K562 (cell line): ENCODE results near the gene MAGI1. TPM values are rescaled to one million over a fixed set of nuclear protein-coding genes. Genes with fewer than 3 reads are reported as not detected.

Experiments
- ATAC-seq: fragments of 200-7000 bp; cut with Tn5 transposase; 3 replicates; pipeline ENCODE4 v1.9.1; 2020; ENCODE audit warnings: moderate library complexity
- BruUV-seq: library from RNA; stranded (reverse); fragments of 400-500 nt; replicated peaks from 2 replicates; lab custom pipeline; 2021; lab: Mats Ljungman, UMichigan
- CTCF ChIA-PET: fragments of 300-600 bp; formaldehyde crosslinking; extraction: SDS; loops from one replicate; lab custom pipeline; 2021; ENCODE audit warnings: low intra/inter-chr PET ratio; lab: Yijun Ruan, JAX
- POLR2A ChIA-PET: fragments of 300-600, 350-650 bp; sonication (Branson Sonifier 250); formaldehyde crosslinking; extraction: SDS; loops from one replicate; lab custom pipeline; 2021; ENCODE audit warnings: antibody characterized with exemption, inconsistent platforms; lab: Yijun Ruan, JAX
- DNase-seq, 4 experiments: peaks; one replicate each; pipeline versions ENCODE4 v3.0.0 to v3.0.0-alpha.2; 2011 to 2018; ENCODE audit warnings: low spot score in 3 of 4, mixed read lengths in 3 of 4; ENCODE audit errors: extremely low read depth in 1 of 4
- FAIRE-seq: peaks from 2 replicates; lab custom pipeline; 2011; peaks lifted over from hg19 to GRCh38; lab: Jason Lieb, UNC
- H2AFZ ChIP-seq: 2 replicates; pipeline ENCODE4 v1.6.0; 2011; ENCODE audit warnings: low read depth, low read length, control low read depth, inconsistent platforms
- H3K27ac ChIP-seq: fragments of 200-600 bp; 3 replicates; pipeline ENCODE4 v1.8.0; 2011; ENCODE audit warnings: low read depth, mild to moderate bottlenecking, control low read depth, inconsistent platforms, low read length, moderate library complexity, mixed read lengths; ENCODE audit errors: extremely low read depth
- H3K27me3 ChIP-seq, 2 experiments: fragments of 300-600 bp in 1 of 2; 2 replicates in 1 of 2; 3 replicates in 1 of 2; pipeline versions ENCODE4 v1.6.0 to v1.8.0; 2011; ENCODE audit warnings: inconsistent platforms in 2 of 2, low read length in 2 of 2, mild to moderate bottlenecking in 1 of 2, mixed read lengths in 1 of 2, moderate library complexity in 1 of 2; ENCODE audit not compliant: control insufficient read depth in 2 of 2, insufficient read depth in 2 of 2
- H3K36me3 ChIP-seq: fragments of 300-600 bp; 3 replicates; pipeline ENCODE4 v1.8.0; 2011; ENCODE audit warnings: mild to moderate bottlenecking, low read length, inconsistent platforms; ENCODE audit not compliant: control insufficient read depth, insufficient read depth
- H3K4me1 ChIP-seq, 2 experiments: fragments of 200-600 bp in 1 of 2; replicated peaks in 1 of 2; 2 replicates in 1 of 2; 3 replicates in 1 of 2; pipeline versions ENCODE4 v1.5.1 to v1.8.0; 2011; ENCODE audit warnings: inconsistent platforms in 2 of 2, low read length in 2 of 2, mild to moderate bottlenecking in 1 of 2, mixed read lengths in 1 of 2, moderate library complexity in 1 of 2; ENCODE audit not compliant: control insufficient read depth in 2 of 2, insufficient read depth in 2 of 2
- H3K4me2 ChIP-seq: 2 replicates; pipeline ENCODE4 v1.6.1; 2011; ENCODE audit warnings: low read length, control low read depth, inconsistent platforms, mixed read lengths; ENCODE audit not compliant: insufficient read depth
- H3K4me3 ChIP-seq: fragments of 200-600 bp; sonication (generic), shearing (Covaris generic); 2 replicates; pipeline ENCODE4 v1.5.1; 2016; ENCODE audit warnings: control low read depth, inconsistent platforms
- H3K79me2 ChIP-seq: fragments of 200-600 bp; 3 replicates; pipeline ENCODE4 v1.8.0; 2011; ENCODE audit warnings: low read length, inconsistent platforms; ENCODE audit not compliant: control insufficient read depth, insufficient read depth
- H3K9ac ChIP-seq, 2 experiments: 2 replicates each; pipeline versions ENCODE4 v1.6.0 to v1.6.1; 2011; ENCODE audit warnings: low read depth in 2 of 2, low read length in 2 of 2, control low read depth in 1 of 2, inconsistent platforms in 1 of 2, mild to moderate bottlenecking in 1 of 2, mixed read lengths in 1 of 2; ENCODE audit not compliant: insufficient read depth in 1 of 2
- H3K9me1 ChIP-seq: one replicate; pipeline ENCODE4 v1.6.0; 2011; ENCODE audit warnings: inconsistent platforms, mild to moderate bottlenecking, low read length, moderate library complexity; ENCODE audit not compliant: control insufficient read depth, insufficient read depth
- H3K9me3 ChIP-seq: replicated peaks from 2 replicates; pipeline ENCODE4 v1.5.1; 2011; ENCODE audit warnings: low read depth, low read length, inconsistent platforms; ENCODE audit not compliant: control insufficient read depth, insufficient read depth
- H4K20me1 ChIP-seq: replicated peaks from 2 replicates; pipeline ENCODE4 v1.6.1; 2011; ENCODE audit warnings: low read length, inconsistent platforms, mixed read lengths; ENCODE audit not compliant: control insufficient read depth, insufficient read depth
- ARID3B ChIP-seq: fragments of 250-450 bp; sonication (Bioruptor Pico); IDR thresholded peaks from 2 replicates; pipeline ENCODE4 v1.4.0; 2020; ENCODE audit warnings: borderline replicate concordance
- BCL6 ChIP-seq: fragments of 250-450 bp; sonication (Bioruptor Pico); IDR thresholded peaks from 2 replicates; pipeline ENCODE4 v1.4.0; 2020
- BRD4 ChIP-seq: fragments of 200-600 bp; sonication (generic); IDR thresholded peaks from 2 replicates; pipeline ENCODE4 v1.6.1; 2017; ENCODE audit warnings: inconsistent platforms
- CBFA2T2 ChIP-seq: fragments of 450-650 bp; conservative IDR thresholded peaks from 2 replicates; pipeline ENCODE4 v1.6.1; 2017; ENCODE audit warnings: mild to moderate bottlenecking
- FOXK2 ChIP-seq, 2 experiments: fragments of 450-650 bp; IDR thresholded peaks in 1 of 2; conservative IDR thresholded peaks in 1 of 2; 2 replicates each; pipeline ENCODE4 v1.6.1; 2016; ENCODE audit warnings: low read depth in 2 of 2, mild to moderate bottlenecking in 1 of 2
- GATAD2A ChIP-seq: fragments of 450-650 bp; IDR thresholded peaks from 2 replicates; pipeline ENCODE4 v1.6.1; 2017
- HMBOX1 ChIP-seq: sonication (generic); IDR thresholded peaks from 2 replicates; pipeline ENCODE4 v1.6.1; 2016
- LEF1 ChIP-seq: fragments of 450-650 bp; IDR thresholded peaks from 2 replicates; pipeline ENCODE4 v1.6.1; 2016; ENCODE audit warnings: mild to moderate bottlenecking
- SRSF7 ChIP-seq: fragments of 200-400 bp; formaldehyde crosslinking; optimal IDR thresholded peaks from 2 replicates; pipeline ENCODE3; 2017; ENCODE audit warnings: mild to moderate bottlenecking, low read depth, low read length
- ZBTB1 ChIP-seq: sonication (generic); formaldehyde crosslinking; IDR thresholded peaks from 2 replicates; pipeline ENCODE4 v1.8.1; 2023; ENCODE audit warnings: missing genetic modification reagents, low read depth, mild to moderate bottlenecking, borderline replicate concordance
- ZBTB17 ChIP-seq: fragments of 450-650 bp; formaldehyde crosslinking; IDR thresholded peaks from 2 replicates; pipeline ENCODE4 v1.4.0; 2020; ENCODE audit warnings: mild to moderate bottlenecking
- WGBS: fragments of 100-300 bp; shearing (Covaris generic); methylation state at CpG from one replicate; pipeline ENCODE4 v1.1.6; 2016; ENCODE audit warnings: low coverage, mixed read lengths; ENCODE audit not compliant: insufficient coverage; ENCODE audit errors: missing lambda C conversion rate; 5-methylcytosine and 5-hydroxymethylcytosine counted together
- in situ Hi-C: fragments of 300-500 bp; cut with MboI; formaldehyde crosslinking; loops from 4 replicates; pipeline ENCODE4 v1.15.0; 2018; ENCODE audit warnings: inconsistent platforms, mixed read lengths
- intact Hi-C: fragments of 100-400 bp; cut with micrococcal nuclease; formaldehyde crosslinking; loops from 2 replicates; pipeline ENCODE4 v1.14.2; 2022
- polyA plus RNA-seq, 8 experiments: library from polyadenylated mRNA; depleted of rRNA in 4 of 8; stranded (reverse) in 5 of 8; unstranded in 3 of 8; fragments of >200 nt; fragmentation: Nextera tagmentation in 2 of 8; fragmentation: Illumina TruSeq in 1 of 8; extraction: Ambion mirVana in 2 of 8; extraction: Trizol in 1 of 8; gene quantifications; 2 replicates each; pipeline versions ENCODE4 v1.2.1 to v1.2.3, GENCODE V29; 2011 to 2014; ENCODE audit warnings: inconsistent platforms in 1 of 8, missing spikeins in 1 of 8
- total RNA-seq, 7 experiments: library from RNA; depleted of rRNA in 6 of 7; stranded (reverse); fragments of >200 nt in 6 of 7; fragmentation: Illumina TruSeq in 2 of 7; extraction: Trizol in 2 of 7; gene quantifications; 2 replicates each; pipeline versions ENCODE4 v1.2.1 to v1.2.3, GENCODE V29; 2011 to 2021; ENCODE audit warnings: low replicate concordance in 1 of 7

The MAGI1 gene
- total and polyA plus RNA-seq, 9 of the 15 experiments (the other 6 are each of a cell fraction or from before 2014, with no cell fraction given): 7.8 to 59.4 (median 43.2) TPM

- TF ChIP-seq BRD4: no peak
- peak in 1 of 2 experiments; percentile 32; a peak in 1 of 4 replicates for TF ChIP-seq FOXK2 (conservative IDR thresholded peaks at IDR 0.05 in 1 of 2, IDR thresholded peaks at IDR 0.05 in 1 of 2; ENCODE audit: low read depth in 2 of 2)
- TF ChIP-seq HMBOX1: no peak
- TF ChIP-seq SRSF7: no peak
- no peak for TF ChIP-seq ZBTB1 (CRISPR knock-in tag)
Observed at GRCh38 chr3:65627062-65627461, 411.7 kb downstream of the MAGI1 start (continued).

- no TSS peak for BruUV-seq
- CTCF ChIA-PET: no interaction called here
- Histone ChIP-seq H3K9me3 (no peaks in the 10 kb centered on the region; the same call in 1 of the 2 replicates), H3K27me3 (no peaks in the 10 kb centered on the region), H3K4me1 (peaks cover 0 to 2% of the 10 kb centered on the region in 2 experiments; a peak in 1 of 5 replicates), H3K4me3 (no peak overlapping the region), H3K4me2 (no peak overlapping the region), H3K79me2 (no peaks in the 10 kb centered on the region), H2AFZ (peak overlapping the region; percentile 65; the same call in 1 of the 2 replicates), H4K20me1 (no peaks in the 10 kb centered on the region), H3K9ac (no peak overlapping the region), H3K27ac (no peak overlapping the region), H3K36me3 (no peaks in the 10 kb centered on the region), H3K9me1 (no peaks in the 10 kb centered on the region)
- FAIRE-seq: no peak
- POLR2A ChIA-PET: no interaction called here
- intact Hi-C loops: no loop called here
- ATAC-seq: no peak
- no peak for DNase-seq
- 13% methylated on average over 3 of the region's 3 CpGs for WGBS
- TF ChIP-seq ARID3B (CRISPR knock-in tag) (no peak), ZBTB17 (CRISPR knock-in tag) (no peak), LEF1 (no peak), BCL6 (CRISPR knock-in tag) (no peak), GATAD2A (no peak), CBFA2T2 (no peak)
- TF ChIP-seq, all 486 proteins: peak for 0
- in situ Hi-C loops: no loop called here
Observed at GRCh38 chr3:65625305-65625704, 413.4 kb downstream of the MAGI1 start.
